Chondrocyte (in vitro differentiated cells): ENCODE measurements around the gene WEE2. TPM values are rescaled to one million over a fixed set of nuclear protein-coding genes. Genes with fewer than 3 reads are reported as not detected.

Experiments
- DNase-seq: peaks from one replicate; pipeline ENCODE4 v3.0.0; 2021; ENCODE audit warnings: mixed read lengths, low spot score
- H3K27ac Mint-ChIP-seq: one replicate; pipeline ENCODE4 v1.8.0; 2021; ENCODE audit warnings: mild to moderate bottlenecking, moderate library complexity, mixed read lengths; ENCODE audit not compliant: unreplicated experiment
- H3K27me3 Mint-ChIP-seq: 2 replicates; pipeline ENCODE4 v1.8.0; 2021; ENCODE audit warnings: low read depth, mixed read lengths
- H3K36me3 Mint-ChIP-seq: 2 replicates; pipeline ENCODE4 v1.8.0; 2021; ENCODE audit warnings: low read depth, mixed read lengths
- H3K4me1 Mint-ChIP-seq: 2 replicates; pipeline ENCODE4 v1.8.0; 2021; ENCODE audit warnings: low read depth, mild to moderate bottlenecking, mixed read lengths
- H3K4me3 Mint-ChIP-seq: one replicate; pipeline ENCODE4 v1.8.0; 2021; ENCODE audit warnings: mild to moderate bottlenecking, moderate library complexity, mixed read lengths; ENCODE audit not compliant: unreplicated experiment
- H3K9me3 Mint-ChIP-seq: 2 replicates; pipeline ENCODE4 v1.8.0; 2021; ENCODE audit warnings: low read depth, mixed read lengths
- total RNA-seq: library from RNA; stranded (reverse); gene quantifications from 3 replicates; pipeline ENCODE4 v1.2.1, GENCODE V29; 2021
- TF ChIP-seq, protein P1 (sequence below): fragments of 200-600 bp; sonication (generic); IDR thresholded peaks from 2 replicates; pipeline ENCODE4 v1.5.0; 2021; ENCODE audit warnings: antibody characterized with exemption, mild to moderate bottlenecking, moderate library complexity

WEE2 gene
- total RNA-seq, 1 donor from 2014 or later, result not detected

GRCh38 chr7:141674171-141674671, 33.9 kb upstream of the WEE2 start:
- Mint-ChIP-seq H3K36me3 (peaks cover 2% of the 10 kb centered on the region), H3K9me3 (peaks cover 2% of the 10 kb centered on the region), H3K27ac (no peak overlapping the region), H3K4me3 (no peak overlapping the region), H3K27me3 (no peaks in the 10 kb centered on the region), H3K4me1 (peaks cover 5% of the 10 kb centered on the region)
- TF ChIP-seq, protein P1, sequence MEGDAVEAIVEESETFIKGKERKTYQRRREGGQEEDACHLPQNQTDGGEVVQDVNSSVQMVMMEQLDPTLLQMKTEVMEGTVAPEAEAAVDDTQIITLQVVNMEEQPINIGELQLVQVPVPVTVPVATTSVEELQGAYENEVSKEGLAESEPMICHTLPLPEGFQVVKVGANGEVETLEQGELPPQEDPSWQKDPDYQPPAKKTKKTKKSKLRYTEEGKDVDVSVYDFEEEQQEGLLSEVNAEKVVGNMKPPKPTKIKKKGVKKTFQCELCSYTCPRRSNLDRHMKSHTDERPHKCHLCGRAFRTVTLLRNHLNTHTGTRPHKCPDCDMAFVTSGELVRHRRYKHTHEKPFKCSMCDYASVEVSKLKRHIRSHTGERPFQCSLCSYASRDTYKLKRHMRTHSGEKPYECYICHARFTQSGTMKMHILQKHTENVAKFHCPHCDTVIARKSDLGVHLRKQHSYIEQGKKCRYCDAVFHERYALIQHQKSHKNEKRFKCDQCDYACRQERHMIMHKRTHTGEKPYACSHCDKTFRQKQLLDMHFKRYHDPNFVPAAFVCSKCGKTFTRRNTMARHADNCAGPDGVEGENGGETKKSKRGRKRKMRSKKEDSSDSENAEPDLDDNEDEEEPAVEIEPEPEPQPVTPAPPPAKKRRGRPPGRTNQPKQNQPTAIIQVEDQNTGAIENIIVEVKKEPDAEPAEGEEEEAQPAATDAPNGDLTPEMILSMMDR, result no peak
- DNase-seq, result no peak

DNA sequence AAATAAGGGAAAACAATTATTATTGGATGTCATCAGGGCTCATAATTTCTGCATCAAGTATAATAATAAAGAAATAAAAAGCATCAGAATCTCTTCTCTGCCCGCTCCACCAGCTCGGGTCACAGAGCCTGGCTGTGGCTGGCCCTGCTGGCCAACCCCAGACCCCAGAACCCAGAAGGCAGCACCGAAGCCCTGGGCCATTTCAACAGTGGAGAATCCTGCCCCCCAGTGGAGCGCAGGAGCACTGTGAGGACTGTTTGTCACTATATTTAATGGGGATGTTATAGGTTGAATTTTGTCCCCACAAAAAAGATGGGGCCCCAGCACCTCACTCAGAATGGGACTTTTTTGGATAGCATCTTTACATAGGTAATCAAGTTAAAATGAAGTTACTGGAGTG, 33.5 kb upstream of the WEE2 start:
- Mint-ChIP-seq H3K27me3 (no peaks in the 10 kb centered on the region), H3K36me3 (peaks cover 2% of the 10 kb centered on the region), H3K4me1 (peaks cover 5% of the 10 kb centered on the region), H3K4me3 (no peak overlapping the region), H3K27ac (no peak overlapping the region), H3K9me3 (peaks cover 2% of the 10 kb centered on the region)
- TF ChIP-seq, protein P1, result peak; percentile 49
- no peak for DNase-seq

- TF ChIP-seq, protein P1, result no peak
- H3K4me3 Mint-ChIP-seq, result no peak overlapping the region
- no peak for DNase-seq
- no peak overlapping the region for H3K27ac Mint-ChIP-seq
- no peaks in the 10 kb centered on the region for H3K27me3 Mint-ChIP-seq
- peaks cover 5% of the 10 kb centered on the region for H3K4me1 Mint-ChIP-seq
- peaks cover 5% of the 10 kb centered on the region for H3K36me3 Mint-ChIP-seq
- peaks cover 2% of the 10 kb centered on the region for H3K9me3 Mint-ChIP-seq
Observed at GRCh38 chr7:141675436-141676215, 32.5 kb upstream of the WEE2 start.

DNA sequence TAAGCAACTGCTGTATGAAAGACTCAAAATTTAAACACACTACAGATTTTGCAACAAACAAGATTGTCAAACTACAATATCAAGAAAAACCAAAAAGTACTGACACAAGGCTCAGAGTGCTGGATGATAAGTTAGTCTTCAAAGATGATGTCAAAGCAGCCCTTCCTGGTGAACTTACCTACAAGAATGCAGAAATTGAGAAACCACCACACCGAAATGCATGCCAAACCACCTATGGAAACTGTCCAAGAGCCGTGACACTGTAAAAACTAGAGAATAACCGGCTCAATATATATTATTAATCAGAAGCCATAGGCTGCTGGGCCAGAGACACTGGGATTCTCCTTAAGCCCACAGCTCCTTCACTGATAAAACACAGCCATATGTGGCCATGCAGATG, 31.5 kb upstream of the WEE2 start:
- H3K27ac Mint-ChIP-seq, result no peak overlapping the region
- no peak overlapping the region for H3K4me3 Mint-ChIP-seq
- TF ChIP-seq, protein P1, result no peak
- H3K9me3 Mint-ChIP-seq, result peaks cover 2% of the 10 kb centered on the region
- no peak for DNase-seq
- peaks cover 5% of the 10 kb centered on the region for H3K4me1 Mint-ChIP-seq
- H3K36me3 Mint-ChIP-seq, result peaks cover 6% of the 10 kb centered on the region
- H3K27me3 Mint-ChIP-seq, result no peaks in the 10 kb centered on the region

DNA sequence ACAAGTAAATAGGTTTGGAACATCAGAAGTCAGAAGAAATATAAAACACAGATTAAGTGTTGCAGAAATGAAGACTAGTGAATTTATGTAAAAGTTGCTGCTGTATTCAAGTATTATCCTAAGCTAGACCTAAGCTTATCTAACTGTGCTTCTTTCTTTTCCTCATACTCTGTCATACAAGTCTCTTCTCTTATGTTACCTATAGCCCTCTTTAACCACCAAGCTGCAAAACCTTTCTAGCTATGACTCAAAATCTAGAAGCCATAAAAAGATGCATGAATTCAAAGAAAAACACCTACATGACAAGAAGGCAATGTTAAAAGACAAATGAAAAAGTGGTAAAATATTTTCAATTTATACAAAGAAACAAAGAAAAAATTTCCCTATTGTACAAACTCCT, 29.1 kb upstream of the WEE2 start:
- TF ChIP-seq, protein P1, result no peak
- DNase-seq, result no peak
- H3K9me3 Mint-ChIP-seq, result no peaks in the 10 kb centered on the region
- peaks cover 5% of the 10 kb centered on the region for H3K4me1 Mint-ChIP-seq
- no peak overlapping the region for H3K27ac Mint-ChIP-seq
- H3K4me3 Mint-ChIP-seq, result no peak overlapping the region
- peaks cover 12% of the 10 kb centered on the region for H3K36me3 Mint-ChIP-seq
- H3K27me3 Mint-ChIP-seq, result no peaks in the 10 kb centered on the region
